Fibroblast of skin of scalp (primary cell): ENCODE measurements around the gene CCDC171. TPM values are rescaled to one million over a fixed set of nuclear protein-coding genes. Genes with fewer than 3 reads are reported as not detected.
"Not testable (repeated sequence)": the region's sequence is repeated elsewhere in the genome, so short reads cannot be mapped to it uniquely, and the experiment has no call there.

Experiments
- DNase-seq: peaks from one replicate; pipeline ENCODE4 v3.0.0-alpha.2; 2013
- polyA plus RNA-seq, 2 experiments: library from polyadenylated mRNA; unstranded; fragments of 120-200 nt; gene quantifications; one replicate each; pipeline ENCODE4 v1.2.1, GENCODE V29; 2013; ENCODE audit not compliant: insufficient read length in 2 of 2

CCDC171 gene
- polyA plus RNA-seq (2013, experiment 1 of 2; ENCODE audit: insufficient read length), result 0.95 TPM
- 1.1 TPM for polyA plus RNA-seq (2013, experiment 2 of 2; ENCODE audit: insufficient read length)

- peak; percentile 96 for DNase-seq
Observed at GRCh38 chr9:15552636-15553527, at the start of gene CCDC171. CCDC171 (plus strand) TSS chr9:15553043; CDS start chr9:15564089, 11,046 bp downstream.

- DNase-seq, result no peak
Observed at GRCh38 chr9:15505921-15506320, 46.9 kb upstream of the CCDC171 start.

GRCh38 chr9:15509931-15510788 lies 42.7 kb upstream of the CCDC171 start:
- DNase-seq, result peak; percentile 12

- peak; percentile 85 for DNase-seq
Observed at GRCh38 chr9:15510789-15511575, 41.9 kb upstream of the CCDC171 start, which contains the start of gene PSIP1. PSIP1 (minus strand) TSS chr9:15510970; CDS start chr9:15510188, 782 bp downstream.

GRCh38 chr9:15512204-15512603 lies 40.6 kb upstream of the CCDC171 start:
- DNase-seq, result no peak

- DNase-seq, result no peak
Observed at GRCh38 chr9:15512889-15513288, 40.0 kb upstream of the CCDC171 start.

- peak; percentile 38 for DNase-seq
Observed at GRCh38 chr9:15513335-15513734, 39.5 kb upstream of the CCDC171 start.

GRCh38 chr9:15519831-15520230 lies 33.0 kb upstream of the CCDC171 start:
- no peak for DNase-seq

- no peak for DNase-seq
Observed at GRCh38 chr9:15521254-15521653, 31.6 kb upstream of the CCDC171 start.

GRCh38 chr9:15522130-15522755 lies 30.6 kb upstream of the CCDC171 start:
- no peak for DNase-seq

GRCh38 chr9:15524845-15525455 lies 27.9 kb upstream of the CCDC171 start:
- no peak for DNase-seq

GRCh38 chr9:15525958-15526357 lies 26.9 kb upstream of the CCDC171 start:
- DNase-seq, result no peak

- not testable (repeated sequence) for DNase-seq
Observed at GRCh38 chr9:15527035-15527434, 25.8 kb upstream of the CCDC171 start.

- DNase-seq, result no peak
Observed at GRCh38 chr9:15529566-15530324, 23.1 kb upstream of the CCDC171 start.

GRCh38 chr9:15531380-15531779 lies 21.5 kb upstream of the CCDC171 start:
- DNase-seq, result no peak

- DNase-seq, result no peak
Observed at GRCh38 chr9:15541872-15542271, 11.0 kb upstream of the CCDC171 start.

- no peak for DNase-seq
Observed at GRCh38 chr9:15542624-15543023, 10.2 kb upstream of the CCDC171 start.

GRCh38 chr9:15543047-15543813 lies 9.6 kb upstream of the CCDC171 start:
- no peak for DNase-seq

GRCh38 chr9:15549611-15550010 lies 3.2 kb upstream of the CCDC171 start:
- DNase-seq, result no peak

GRCh38 chr9:15553528-15553898 lies 670 bp downstream of the CCDC171 start:
- DNase-seq, result no peak
